SK-N-MC (cell line): ENCODE data around the gene KIF4B.

Source experiments
- EZH2 ChIP-seq: fragments of 200-600 bp; sonication (generic); IDR thresholded peaks from one replicate; pipeline ENCODE4 v1.6.1; 2017; ENCODE audit warnings: antibody characterized with exemption
- POLR2AphosphoS5 ChIP-seq: IDR thresholded peaks from 2 replicates; pipeline ENCODE4 v1.6.1; 2012; ENCODE audit warnings: mild to moderate bottlenecking, low read depth, low read length, borderline replicate concordance

GRCh38 chr5:154966081-154966841 is 47.3 kb upstream of the KIF4B start:
- TF ChIP-seq POLR2AphosphoS5 (no peak), EZH2 (no peak)
